ENCODE results near the gene CSTF1. TPM values are rescaled to one million over a fixed set of nuclear protein-coding genes. Genes with fewer than 3 reads are reported as not detected.

CSTF1 gene
- total RNA-seq, 1 donor: 25.0 TPM

GRCh38 chr20:56412473-56412790 lies 20.0 kb downstream of the CSTF1 start:
- H2AFZ ChIP-seq (ENCODE audit: low read length): peak overlapping the region; percentile 41
- DNase-seq (ENCODE audit: insufficient read length, low spot score, missing footprints): no peak
- peak overlapping the region; percentile 6 for H3K27ac ChIP-seq (ENCODE audit: low read depth, low read length)
- H3K27me3 ChIP-seq (ENCODE audit: insufficient read depth, low read length): no peaks in the 10 kb centered on the region
- no peaks in the 10 kb centered on the region for H4K20me1 ChIP-seq (ENCODE audit: insufficient read depth, low read length)
- H3K4me2 ChIP-seq (ENCODE audit: insufficient read depth, low read length): peak overlapping the region; percentile 2
- peaks cover 12% of the 10 kb centered on the region for H3K36me3 ChIP-seq (ENCODE audit: insufficient read depth, low read length)
- no peak overlapping the region for H3K4me3 ChIP-seq (ENCODE audit: insufficient read depth, low read length)
- H3K9me3 ChIP-seq (ENCODE audit: low read depth, low read length): no peaks in the 10 kb centered on the region
- TF ChIP-seq, protein P1, sequence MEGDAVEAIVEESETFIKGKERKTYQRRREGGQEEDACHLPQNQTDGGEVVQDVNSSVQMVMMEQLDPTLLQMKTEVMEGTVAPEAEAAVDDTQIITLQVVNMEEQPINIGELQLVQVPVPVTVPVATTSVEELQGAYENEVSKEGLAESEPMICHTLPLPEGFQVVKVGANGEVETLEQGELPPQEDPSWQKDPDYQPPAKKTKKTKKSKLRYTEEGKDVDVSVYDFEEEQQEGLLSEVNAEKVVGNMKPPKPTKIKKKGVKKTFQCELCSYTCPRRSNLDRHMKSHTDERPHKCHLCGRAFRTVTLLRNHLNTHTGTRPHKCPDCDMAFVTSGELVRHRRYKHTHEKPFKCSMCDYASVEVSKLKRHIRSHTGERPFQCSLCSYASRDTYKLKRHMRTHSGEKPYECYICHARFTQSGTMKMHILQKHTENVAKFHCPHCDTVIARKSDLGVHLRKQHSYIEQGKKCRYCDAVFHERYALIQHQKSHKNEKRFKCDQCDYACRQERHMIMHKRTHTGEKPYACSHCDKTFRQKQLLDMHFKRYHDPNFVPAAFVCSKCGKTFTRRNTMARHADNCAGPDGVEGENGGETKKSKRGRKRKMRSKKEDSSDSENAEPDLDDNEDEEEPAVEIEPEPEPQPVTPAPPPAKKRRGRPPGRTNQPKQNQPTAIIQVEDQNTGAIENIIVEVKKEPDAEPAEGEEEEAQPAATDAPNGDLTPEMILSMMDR (IDR thresholded peaks at IDR 0.05; ENCODE audit: extremely low read depth, low read depth, low read length): no peak
- peaks cover 9% of the 10 kb centered on the region for H3K4me1 ChIP-seq (ENCODE audit: insufficient read depth, low read length)
- no peaks in the 10 kb centered on the region for H3K79me2 ChIP-seq (ENCODE audit: insufficient read depth, low read length)

- Histone ChIP-seq H3K4me1 (ENCODE audit: insufficient read depth, low read length) (peaks cover 14% of the 10 kb centered on the region), H3K4me2 (ENCODE audit: insufficient read depth, low read length) (no peak overlapping the region), H4K20me1 (ENCODE audit: insufficient read depth, low read length) (no peaks in the 10 kb centered on the region), H3K36me3 (ENCODE audit: insufficient read depth, low read length) (peaks cover 7% of the 10 kb centered on the region), H3K79me2 (ENCODE audit: insufficient read depth, low read length) (no peaks in the 10 kb centered on the region), H3K27me3 (ENCODE audit: insufficient read depth, low read length) (no peaks in the 10 kb centered on the region), H3K9me3 (ENCODE audit: low read depth, low read length) (no peaks in the 10 kb centered on the region), H2AFZ (ENCODE audit: low read length) (no peak overlapping the region), H3K27ac (ENCODE audit: low read depth, low read length) (peak overlapping the region; percentile 6), H3K4me3 (ENCODE audit: insufficient read depth, low read length) (no peak overlapping the region)
- TF ChIP-seq, protein P1 (IDR thresholded peaks at IDR 0.05; ENCODE audit: extremely low read depth, low read depth, low read length): no peak
- no peak for DNase-seq (ENCODE audit: insufficient read length, low spot score, missing footprints)
Observed at GRCh38 chr20:56412949-56413348, 20.5 kb downstream of the CSTF1 start.

DNA sequence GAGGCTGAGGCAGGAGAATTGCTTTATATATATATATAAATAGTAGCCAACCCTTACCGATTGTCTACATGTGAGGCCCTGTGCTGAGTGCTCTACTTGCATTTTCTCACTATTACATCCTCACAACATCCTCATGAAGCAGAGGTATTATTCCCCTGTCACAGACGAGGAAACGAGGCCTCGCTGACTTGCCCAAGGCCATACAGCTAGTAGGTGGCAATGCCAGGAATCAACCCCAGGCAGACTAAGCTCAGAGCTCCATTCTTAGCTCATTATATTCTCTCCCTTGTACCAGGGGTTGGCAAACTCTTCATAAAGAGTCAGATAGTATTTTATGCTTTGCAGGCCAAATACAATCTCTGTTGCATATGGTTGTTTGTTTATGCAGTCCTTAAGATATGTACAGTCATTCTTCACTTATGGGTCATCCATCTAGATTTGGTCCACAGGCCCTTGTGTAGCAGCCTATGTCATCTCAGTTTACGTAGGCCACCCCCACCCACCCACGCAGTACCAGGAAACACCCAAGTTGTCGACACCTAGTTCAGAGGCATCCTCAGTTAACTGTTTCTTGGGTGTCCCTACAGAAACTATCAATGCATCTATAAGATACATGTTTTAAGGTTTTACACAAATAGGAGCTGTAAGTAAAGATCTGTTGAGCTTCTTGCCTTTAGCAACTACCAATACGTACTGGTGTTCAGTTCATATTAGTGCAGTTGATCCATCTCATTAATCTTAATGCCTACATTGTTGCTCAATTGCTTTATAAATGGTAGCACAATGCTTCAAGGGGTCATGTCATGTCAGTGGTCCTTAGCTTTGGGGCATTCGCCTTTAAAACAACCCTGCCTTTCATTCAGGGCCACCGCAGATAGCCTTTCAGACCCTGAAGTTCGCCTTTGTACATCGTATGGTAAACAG lies 22.7 kb downstream of the CSTF1 start:
- no peaks in the 10 kb centered on the region for H3K79me2 ChIP-seq (ENCODE audit: insufficient read depth, low read length)
- H2AFZ ChIP-seq (ENCODE audit: low read length): peak overlapping the region; percentile 60
- peaks cover 3% of the 10 kb centered on the region for H3K36me3 ChIP-seq (ENCODE audit: insufficient read depth, low read length)
- peaks cover 27% of the 10 kb centered on the region for H3K4me1 ChIP-seq (ENCODE audit: insufficient read depth, low read length)
- H3K27me3 ChIP-seq (ENCODE audit: insufficient read depth, low read length): no peaks in the 10 kb centered on the region
- H3K27ac ChIP-seq (ENCODE audit: low read depth, low read length): peak overlapping the region; percentile 67
- H3K4me3 ChIP-seq (ENCODE audit: insufficient read depth, low read length): no peak overlapping the region
- DNase-seq (ENCODE audit: insufficient read length, low spot score, missing footprints): no peak
- no peaks in the 10 kb centered on the region for H3K9me3 ChIP-seq (ENCODE audit: low read depth, low read length)
- H3K4me2 ChIP-seq (ENCODE audit: insufficient read depth, low read length): peak overlapping the region; percentile 20
- TF ChIP-seq, protein P1 (IDR thresholded peaks at IDR 0.05; ENCODE audit: extremely low read depth, low read depth, low read length): no peak
- H4K20me1 ChIP-seq (ENCODE audit: insufficient read depth, low read length): no peaks in the 10 kb centered on the region

GRCh38 chr20:56417402-56417801 lies 25.0 kb downstream of the CSTF1 start:
- no peaks in the 10 kb centered on the region for H3K79me2 ChIP-seq (ENCODE audit: insufficient read depth, low read length)
- TF ChIP-seq, protein P1 (IDR thresholded peaks at IDR 0.05; ENCODE audit: extremely low read depth, low read depth, low read length): no peak
- H3K9me3 ChIP-seq (ENCODE audit: low read depth, low read length): no peaks in the 10 kb centered on the region
- H3K27ac ChIP-seq (ENCODE audit: low read depth, low read length): peak overlapping the region; percentile 62
- DNase-seq (ENCODE audit: insufficient read length, low spot score, missing footprints): no peak
- H3K27me3 ChIP-seq (ENCODE audit: insufficient read depth, low read length): no peaks in the 10 kb centered on the region
- H3K4me1 ChIP-seq (ENCODE audit: insufficient read depth, low read length): peaks cover 44% of the 10 kb centered on the region
- H4K20me1 ChIP-seq (ENCODE audit: insufficient read depth, low read length): no peaks in the 10 kb centered on the region
- H2AFZ ChIP-seq (ENCODE audit: low read length): no peak overlapping the region
- H3K4me3 ChIP-seq (ENCODE audit: insufficient read depth, low read length): no peak overlapping the region
- H3K36me3 ChIP-seq (ENCODE audit: insufficient read depth, low read length): no peaks in the 10 kb centered on the region
- H3K4me2 ChIP-seq (ENCODE audit: insufficient read depth, low read length): no peak overlapping the region
